GM21737 (cell line): ENCODE data around the gene C16orf95.

Experiments
- ATAC-seq: cut with Tn5 transposase; IDR thresholded peaks from one replicate; pipeline ENCODE4 v1.9.1; 2021; ENCODE audit warnings: mild to moderate bottlenecking, moderate library complexity; ENCODE audit not compliant: unreplicated experiment

The C16orf95 gene

DNA sequence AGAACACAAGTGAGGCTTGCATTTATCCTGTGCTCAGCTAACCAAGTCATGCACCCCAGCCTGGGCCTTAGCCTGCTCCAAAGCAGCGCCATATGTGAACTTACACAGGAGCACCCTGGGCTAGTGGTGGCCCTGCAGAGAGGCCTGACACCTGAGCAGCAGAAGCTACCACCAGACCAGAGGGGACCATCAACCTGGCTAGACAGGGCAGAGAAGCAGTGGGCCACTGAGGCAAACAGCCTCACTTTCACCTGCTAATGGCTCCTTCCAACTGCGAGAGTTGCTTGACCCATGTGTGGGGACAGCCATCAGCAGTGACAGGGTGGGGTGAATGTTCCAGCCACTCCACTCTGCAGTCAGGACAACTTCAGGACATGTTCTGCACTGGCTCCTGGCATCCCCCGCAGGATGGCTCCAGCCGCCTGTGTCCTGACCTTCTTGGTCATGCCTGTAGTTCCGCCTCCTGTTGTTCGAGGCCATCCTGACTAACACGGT is 2.9 kb upstream of the C16orf95 start:
- no peak for ATAC-seq

DNA sequence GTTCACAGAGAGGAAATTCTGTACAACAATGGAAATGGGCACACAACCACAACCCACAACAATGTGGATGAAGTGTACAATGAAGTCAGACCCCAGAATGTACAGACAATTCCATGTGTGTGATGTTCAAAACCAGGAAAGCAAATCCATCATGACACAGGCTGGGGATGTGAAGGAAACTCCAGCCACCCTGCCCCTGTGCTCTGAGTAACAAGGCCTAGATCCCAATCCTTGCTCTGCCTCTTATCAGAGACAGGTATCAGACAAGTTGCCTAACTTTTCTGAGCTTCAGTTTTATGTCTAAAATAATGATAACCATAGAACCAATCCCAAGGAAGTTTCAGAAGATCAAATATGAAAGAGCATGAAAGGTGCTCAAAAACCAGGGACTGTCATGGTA is 1.8 kb upstream of the C16orf95 start:
- ATAC-seq: no peak

DNA sequence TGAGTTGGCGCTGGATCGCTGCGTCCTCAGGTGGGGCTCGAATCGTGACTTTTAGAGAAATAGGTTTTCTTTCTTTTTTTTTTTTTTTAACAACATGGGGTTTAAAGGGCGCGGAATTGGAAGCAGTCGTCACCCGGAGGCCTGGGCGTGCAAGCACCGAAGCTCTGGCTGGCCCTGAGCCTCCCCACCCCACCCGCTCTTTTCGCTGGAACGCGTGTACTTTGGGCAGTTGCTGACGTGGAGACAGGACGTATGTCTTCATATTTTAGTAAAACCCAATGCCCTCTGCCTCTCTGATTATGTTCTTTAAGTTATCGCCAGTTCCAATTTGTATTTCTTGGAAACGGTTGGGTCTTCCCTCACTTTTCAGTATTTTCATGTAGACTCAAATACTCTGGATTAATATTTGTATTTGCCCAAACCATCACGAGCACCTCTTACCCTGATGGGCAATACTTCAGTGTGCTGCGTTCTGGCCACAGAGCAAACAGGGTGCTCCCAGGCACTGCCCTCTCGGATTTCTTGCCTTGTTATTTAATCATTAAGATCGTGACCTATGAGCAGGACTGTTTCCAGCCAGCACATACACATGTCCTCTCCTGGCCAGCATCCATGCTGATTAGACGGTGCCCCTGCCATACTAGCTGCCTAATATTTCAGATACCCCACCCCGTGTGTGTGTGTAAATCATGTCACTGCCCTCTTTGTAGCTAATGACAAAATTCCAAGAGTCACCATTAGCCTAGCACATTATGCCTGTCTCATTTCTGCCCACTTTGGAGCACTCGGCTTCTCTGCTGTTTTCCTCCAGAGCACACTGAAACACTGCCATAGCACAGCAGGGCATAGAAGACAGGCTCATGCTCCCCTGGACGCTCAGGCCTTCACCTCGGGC is 805 bp upstream of the C16orf95 start:
- ATAC-seq: peak; percentile 19

DNA sequence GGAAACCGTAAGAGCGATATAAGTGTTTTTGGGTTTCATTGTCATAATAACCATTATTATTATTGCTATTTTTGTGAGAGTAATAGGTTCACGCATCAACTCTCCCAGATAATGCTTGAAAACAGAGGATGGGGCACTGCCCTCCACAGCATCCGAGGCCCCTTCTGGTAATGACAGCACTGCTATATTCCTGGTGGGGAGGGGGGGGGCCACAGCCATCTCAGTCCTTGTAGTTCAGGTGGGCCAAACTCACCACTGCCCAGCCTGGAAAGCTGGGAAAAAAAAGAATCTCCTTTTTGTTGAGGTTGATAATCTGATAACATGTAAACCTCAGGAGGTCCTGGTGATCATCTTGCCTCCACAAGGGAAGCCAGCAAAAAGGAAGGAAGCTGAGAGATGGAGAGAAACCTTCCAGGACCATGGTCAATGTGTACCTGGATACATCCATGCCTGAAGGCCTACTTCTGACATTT is 706 bp downstream of the C16orf95 start:
- no peak for ATAC-seq

DNA sequence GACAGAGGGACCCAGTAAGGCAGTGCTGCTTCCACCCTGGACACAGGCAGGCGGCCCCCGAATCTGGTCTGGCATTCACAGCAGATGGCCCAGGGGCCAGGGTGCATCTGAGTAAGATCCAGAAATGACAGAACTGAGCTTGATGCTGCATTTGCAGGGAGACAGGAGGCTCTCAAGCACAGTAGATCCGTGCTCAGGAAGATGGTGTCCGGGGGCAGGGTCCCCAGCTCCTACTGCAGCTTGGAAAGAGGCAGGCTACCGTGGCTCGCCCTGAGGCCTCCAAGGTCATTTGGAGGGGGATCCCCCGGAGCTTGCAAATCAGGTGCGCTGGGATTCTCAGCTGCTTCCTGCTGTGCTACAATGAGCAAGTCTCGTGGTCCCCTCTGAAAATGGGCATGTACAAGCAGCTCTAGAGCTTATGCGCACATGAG is 2.2 kb downstream of the C16orf95 start:
- ATAC-seq: no peak

DNA sequence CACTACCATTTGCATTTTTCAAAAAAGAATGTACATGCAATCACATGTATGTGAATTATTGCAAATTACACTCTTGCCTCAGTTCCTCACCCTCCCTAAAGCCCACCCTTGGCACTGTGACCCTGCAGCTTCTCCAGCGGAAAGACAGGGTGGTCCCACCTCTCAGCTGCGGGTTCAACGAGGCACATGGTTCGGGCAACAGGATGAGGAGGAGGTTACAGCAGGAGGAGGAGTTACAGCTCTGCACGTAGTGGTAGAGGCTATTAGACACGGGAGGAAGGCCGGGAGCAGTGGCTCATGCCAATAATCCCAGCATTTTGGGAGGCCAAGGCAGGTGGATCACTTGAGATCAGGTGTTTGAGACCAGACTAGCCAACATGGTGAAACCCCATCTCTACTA is 5.2 kb downstream of the C16orf95 start:
- no peak for ATAC-seq

DNA sequence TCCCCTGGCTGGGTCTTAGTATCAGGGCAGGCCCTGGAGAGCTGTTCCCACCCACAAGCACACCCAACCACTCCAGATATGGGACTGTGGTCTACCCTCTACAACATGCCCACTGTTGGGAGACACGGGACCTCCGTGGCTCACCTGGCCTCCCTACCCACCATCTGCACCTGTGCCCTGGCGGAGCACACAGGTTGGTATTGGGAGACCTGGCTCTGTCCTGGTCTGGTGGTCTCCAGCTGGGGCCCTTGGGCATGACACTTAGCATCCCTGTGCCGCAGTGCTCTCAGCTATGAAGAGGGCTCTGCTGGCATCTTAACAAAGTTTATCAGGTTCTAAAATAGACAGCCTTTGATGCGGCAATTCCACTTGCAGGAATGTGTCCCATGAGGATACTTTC is 5.8 kb downstream of the C16orf95 start:
- ATAC-seq: no peak

DNA sequence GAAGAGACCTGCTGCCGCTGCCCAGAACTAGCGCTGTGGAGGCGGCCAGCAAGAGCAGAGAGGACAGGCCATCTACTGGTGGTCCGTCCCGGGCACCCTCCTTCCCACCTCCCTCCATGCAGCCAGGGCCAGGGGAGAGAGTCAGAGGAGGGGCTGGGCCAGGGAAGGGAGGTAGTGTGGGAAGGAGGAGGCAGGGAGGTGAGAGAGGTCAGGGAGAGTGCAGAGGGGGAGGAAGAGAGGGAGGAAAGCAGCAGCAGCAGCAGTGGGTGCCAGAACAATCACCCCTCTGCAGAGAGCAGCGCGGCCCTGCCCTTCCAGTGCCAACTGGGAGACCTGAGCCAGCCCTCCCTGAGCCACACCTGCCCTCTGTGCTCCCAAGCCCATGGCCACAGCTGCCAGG is 6.6 kb downstream of the C16orf95 start:
- no peak for ATAC-seq

DNA sequence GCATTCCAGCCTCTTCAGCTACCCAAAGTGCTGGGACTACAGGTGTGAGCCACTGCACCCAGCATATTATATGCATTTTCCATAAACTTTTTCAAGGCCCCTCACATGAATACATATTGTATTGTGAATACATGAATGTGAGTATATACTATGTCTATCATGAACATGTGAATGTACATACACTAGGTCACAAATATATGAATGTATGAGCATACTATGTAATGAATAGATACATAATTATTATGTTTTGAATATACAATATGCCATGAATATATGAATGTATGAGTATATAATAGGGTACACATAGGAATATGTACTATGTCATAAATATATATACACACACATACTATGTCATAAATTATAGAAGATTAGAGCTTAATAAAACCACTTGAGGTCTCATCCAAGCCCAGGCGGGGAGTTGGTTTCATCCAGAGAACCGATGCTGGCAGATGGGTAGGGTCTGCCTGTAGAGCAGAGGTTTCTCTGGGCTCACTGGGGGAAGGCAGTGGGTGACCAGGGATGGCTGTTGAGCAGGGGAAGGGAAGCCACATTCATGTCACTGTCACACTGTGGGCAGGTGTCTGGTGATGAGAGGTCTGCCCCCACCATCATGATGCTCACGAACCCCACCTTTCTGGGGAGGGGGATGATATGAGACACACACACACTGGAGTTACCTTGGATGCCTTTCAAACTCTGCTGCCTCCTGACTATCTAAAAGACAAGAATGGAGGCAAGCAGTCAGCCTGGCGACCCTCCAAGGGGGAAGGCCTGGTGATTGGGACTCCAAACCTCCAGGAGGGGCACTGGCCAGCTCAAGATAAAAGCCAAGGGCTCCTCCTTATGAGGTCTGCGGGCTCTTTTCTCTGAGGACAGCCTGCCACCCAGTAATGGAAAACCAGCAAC is 7.3 kb downstream of the C16orf95 start:
- ATAC-seq: no peak

DNA sequence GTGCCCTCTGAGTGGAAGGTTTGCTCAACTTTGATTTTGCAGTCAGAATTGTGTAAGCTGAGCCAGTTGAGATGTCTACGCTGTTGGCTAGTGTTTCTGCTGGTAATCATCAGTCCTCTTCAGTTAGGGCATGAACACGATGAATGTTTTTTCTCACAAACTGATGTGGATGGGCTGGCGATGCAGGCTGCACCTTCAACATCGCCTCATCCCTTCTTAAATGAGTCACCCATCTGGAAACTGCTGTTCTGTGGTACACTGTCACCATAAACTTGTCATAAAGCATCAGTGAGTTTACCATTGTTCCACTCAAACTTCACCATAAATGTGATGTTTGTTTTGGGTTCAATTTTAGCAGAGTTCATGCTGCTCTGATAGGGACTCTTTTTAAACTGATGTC is 8.4 kb downstream of the C16orf95 start:
- no peak for ATAC-seq

DNA sequence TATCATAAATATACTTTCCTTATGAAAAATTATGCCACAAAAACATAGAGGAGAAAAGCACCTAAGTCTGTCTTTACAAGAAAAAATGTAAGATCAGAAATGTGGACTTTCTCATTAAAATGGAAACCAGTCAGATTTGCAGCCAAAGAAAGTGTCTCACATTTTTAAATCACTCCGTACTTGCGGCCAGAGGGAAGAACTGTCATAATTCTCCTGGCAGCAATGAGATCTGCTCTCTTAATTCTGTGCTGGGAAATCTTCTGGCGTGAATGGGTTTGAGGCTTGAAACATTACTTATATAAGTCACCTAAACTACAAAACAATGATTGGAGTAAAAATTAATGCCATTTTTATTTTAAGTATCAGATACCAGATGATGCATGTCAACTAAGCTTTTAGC is 10.7 kb downstream of the C16orf95 start:
- no peak for ATAC-seq

DNA sequence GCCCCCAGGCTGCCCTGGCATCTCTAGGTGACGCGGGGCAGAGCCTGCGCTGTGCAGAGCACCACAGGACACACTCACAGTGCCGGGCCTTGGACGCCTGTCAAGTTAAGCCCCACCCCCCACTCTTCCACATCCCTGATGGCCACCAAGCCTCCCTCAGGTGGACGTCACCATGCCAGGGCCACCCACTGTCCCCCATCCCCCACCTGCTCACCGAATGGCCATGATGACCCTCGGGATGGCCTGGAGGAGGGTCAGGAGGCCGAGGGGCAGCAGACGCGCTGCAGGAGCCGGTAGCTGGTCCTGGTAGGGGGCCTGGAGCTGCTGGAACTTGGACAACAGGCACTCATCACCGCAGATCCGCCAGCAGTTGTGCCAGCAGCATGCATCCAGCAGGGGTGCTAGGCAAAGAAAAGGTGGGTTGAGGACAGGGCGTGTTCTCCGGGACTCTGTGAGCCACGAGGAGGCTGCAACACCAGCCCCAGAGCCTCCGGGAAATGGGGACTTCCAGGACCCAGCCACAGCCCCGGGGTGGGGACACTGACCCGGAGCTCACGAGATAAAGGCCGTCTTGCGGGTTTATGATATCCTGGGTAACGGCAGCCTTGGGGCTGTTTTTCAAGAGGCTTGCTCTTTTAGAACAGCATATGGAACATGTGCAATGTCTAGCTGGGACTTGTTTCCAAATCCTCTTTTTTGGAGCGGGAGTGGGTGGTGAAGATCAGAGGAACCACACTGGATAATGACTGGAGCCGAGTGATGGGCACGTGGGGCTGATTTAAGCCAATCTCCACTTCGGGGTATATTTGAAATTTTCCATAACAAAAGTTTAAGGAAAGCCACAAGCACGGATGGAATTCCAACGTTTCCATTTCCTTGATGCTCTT is 11.4 kb downstream of the C16orf95 start:
- no peak for ATAC-seq

DNA sequence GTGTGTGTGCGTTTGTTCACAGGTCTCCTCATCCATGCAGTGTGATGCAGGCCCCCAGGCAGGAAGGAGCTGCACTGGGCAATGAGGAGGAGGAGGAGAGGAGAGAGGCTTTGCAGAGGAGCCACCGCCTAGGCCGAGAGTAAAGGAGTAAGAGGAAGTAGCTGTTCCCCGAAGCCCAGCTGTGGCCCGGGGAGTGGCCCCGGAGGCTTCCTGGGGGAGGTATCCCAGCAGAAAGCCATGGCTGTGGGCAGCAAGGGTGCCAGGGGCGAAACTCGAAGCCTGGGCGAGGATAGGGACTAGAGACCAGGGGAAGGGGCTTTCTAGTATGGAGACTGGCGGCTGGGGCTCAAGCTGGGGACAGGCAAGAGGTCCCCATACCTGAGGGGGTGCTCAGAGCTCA is 12.2 kb downstream of the C16orf95 start:
- no peak for ATAC-seq

DNA sequence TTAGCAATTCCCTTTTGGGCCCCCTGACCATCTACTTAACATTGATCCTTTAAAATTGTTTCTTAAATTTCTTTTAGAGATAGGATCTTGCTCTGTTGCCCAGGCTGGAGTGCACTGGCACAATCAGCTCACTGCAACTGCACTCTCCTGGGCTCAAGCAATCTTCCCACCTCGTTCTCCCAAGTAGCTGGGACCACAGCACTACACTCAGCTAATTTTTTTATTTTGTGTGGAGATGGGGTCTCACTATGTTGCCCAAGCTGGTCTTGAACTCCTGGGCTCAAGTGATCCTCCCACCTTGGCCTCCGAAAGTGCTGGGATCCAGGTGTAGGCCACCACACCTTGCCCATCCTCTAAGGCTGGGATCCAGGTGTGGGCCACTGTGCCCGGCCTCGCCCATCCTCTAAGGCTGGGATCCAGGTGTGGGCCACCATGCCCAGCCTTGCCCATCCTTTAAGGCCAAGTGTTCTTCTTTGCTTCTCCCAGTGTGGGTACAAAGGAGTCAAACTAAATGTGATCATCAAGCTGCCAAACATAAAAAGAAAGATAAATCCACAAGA is 13.2 kb downstream of the C16orf95 start:
- ATAC-seq: no peak

DNA sequence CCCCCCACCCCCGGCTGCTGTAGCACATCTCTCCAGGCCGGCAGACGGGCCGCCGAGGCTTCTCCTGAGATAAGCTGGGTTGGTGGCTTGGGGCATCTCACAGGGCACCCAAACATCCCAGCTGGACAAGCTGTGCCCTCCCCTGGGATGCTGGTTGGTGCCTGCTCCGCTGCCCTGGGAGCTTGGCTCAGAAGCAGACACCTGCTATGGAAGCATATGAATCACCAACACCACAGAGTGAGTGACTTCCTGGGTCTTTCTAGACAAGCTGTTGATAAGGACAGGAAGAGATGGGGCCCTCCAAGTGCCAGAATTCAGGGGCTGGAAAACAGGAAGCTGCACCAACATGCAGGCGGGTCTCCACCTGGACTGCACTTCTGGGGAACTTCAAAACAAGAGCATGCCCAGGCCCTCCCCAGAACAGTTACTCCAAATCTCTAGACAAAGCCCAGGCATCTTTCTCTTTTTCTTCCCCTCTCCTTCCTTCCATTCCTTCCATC is 13.7 kb downstream of the C16orf95 start:
- ATAC-seq: no peak

DNA sequence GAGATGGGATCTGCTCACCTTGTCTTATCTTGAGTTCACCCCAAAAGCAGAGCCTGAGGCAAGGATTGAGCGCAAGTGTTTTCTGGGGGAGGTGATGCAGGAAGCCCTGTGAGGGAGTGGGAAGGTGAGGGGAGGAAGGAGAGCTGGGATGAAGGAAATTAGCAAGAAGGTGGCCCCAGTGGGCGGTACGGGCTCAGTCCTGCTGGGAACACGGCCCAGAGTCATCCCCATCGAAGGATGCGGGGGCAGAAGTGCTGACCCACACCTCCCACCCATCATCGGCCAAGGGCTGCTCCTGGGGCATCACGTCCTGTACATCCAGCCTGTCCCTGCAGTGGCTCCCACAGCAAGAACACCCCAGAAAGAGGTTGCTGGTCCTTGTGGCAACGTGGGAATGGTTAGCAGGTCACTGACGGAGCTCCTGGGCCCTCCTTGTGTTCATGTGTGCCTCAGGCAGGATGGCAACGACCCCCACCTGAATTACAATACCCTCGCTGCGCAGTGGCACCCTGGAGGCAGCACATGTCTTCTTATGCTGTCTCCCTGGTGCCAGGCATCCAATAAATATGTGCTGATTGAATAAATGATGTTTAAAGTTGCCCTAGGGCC is 18.2 kb downstream of the C16orf95 start:
- ATAC-seq: no peak

DNA sequence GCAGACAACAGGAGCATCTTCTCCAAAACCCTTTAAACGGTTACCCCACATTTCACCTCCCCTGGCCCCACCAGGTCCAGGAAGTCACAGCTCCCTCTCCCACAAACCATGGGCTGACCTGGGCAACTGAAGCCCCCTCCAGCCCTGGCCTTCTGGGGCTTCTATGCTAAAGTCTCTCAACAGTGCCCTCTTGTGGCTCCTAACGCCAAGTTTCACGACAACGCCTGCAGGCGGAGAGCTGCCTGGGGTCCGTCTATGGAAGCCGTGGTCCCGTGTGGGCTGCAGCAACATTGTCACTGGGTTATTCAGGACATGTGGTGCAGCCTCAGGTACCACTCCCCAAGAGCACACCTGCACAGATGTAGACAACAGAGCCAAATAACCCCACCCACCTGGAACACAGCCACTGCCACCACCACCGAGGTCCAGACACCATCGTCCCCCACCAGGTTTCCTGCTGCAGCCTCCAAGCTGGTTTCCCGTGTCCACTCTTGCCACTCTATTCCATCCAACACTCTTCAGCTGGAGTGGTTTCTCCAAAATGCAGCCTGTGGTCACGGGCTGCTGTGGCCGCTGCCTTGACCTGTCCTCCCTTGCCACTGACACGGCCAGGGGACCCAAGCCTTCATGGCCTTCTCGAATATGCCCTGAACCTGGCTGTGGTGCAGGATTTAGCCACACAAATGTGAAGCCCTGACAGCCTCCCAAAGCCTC is 19.1 kb downstream of the C16orf95 start:
- no peak for ATAC-seq

DNA sequence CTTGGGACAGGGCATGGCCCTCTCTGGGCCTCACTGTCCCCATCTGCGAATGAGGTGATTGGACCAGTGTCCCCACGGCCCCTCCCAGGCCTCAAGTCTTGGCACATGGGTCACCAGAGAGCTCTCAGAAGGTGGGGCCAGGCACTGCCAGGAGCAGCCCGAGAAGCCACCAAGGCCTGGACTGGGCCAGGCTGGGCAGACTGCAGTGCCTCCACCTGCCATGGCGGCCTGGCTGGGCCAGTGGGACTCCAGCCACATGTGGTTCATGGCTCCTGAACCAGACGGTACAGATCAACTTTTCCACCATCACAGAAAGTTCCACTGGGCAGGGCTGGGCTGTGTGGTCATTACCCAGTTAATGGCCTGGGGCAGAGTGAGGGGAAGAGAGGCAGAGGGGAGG is 19.8 kb downstream of the C16orf95 start:
- no peak for ATAC-seq
